ENCODE results near the gene PIP5K1A.
A peak's percentile ranks its signal among the peaks of the same experiment; 100 is the strongest.
"Not testable (repeated sequence)": the region's sequence is repeated elsewhere in the genome, so short reads cannot be mapped to it uniquely, and the experiment has no call there.

PIP5K1A gene

GRCh38 chr1:151193856-151194255 lies 4.5 kb upstream of the PIP5K1A start:
- DNase-seq = no peak

GRCh38 chr1:151194894-151195594 lies 3.3 kb upstream of the PIP5K1A start:
- DNase-seq = not testable (repeated sequence)

DNA sequence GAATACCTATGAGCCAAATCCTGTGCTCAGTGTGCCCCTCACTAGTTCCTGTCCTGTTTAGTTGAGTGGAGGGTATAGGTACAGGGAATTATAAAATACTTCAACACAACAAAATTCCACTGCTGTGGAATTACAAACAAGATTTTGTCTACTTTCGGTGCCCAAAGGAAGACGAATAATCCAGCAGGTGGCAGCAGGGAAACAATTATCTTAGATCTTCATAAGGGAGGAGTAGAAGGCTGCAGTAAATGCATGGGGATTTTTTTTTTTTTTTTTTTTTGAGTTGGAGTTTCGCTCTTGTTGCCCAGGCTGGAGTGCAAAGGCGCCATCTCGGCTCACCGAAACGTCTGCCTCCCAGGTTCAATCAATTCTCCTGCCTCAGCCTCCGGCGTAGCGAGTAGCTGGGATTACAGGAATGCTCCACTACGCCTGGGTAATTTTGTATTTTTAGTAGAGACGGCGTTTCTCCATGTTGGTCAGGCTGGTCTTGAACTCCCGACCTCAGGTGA lies 2.0 kb upstream of the PIP5K1A start:
- peak; percentile 90 to 93 for DNase-seq

GRCh38 chr1:151197863-151198253 lies 494 bp upstream of the PIP5K1A start:
- DNase-seq = no peak

GRCh38 chr1:151199873-151200581 lies 1.7 kb downstream of the PIP5K1A start:
- DNase-seq = no peak

DNA sequence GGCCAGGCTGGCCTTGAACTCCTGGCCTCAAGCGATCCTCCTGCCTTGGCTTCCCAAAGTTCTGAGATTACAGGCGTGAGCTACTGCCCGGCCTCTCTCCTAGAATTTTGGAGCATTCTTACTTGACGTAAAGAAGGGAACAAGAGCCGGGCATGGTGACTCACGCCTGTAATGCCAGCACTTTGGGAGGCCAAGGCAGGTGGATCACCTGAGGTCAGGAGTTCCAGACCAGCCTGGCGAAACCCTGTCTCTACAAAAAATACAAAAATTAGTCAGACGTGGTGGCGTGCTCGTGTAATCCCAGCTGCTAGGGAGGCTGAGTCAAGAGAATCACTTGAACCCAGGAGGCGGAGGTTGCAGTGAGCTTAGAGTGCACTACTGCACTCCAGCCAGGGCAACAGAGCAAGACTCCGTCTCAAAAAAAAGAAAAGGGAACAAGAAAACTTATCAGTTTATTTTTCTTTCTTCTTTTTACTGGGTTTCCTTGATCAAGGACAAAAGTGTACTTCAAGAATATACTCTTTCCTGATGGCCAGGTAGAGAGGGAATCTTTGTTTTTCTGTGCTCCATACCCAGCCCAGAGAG lies 7.1 kb downstream of the PIP5K1A start:
- DNase-seq = not testable (repeated sequence)

GRCh38 chr1:151210830-151211229 lies 12.5 kb downstream of the PIP5K1A start:
- DNase-seq = no peak

DNA sequence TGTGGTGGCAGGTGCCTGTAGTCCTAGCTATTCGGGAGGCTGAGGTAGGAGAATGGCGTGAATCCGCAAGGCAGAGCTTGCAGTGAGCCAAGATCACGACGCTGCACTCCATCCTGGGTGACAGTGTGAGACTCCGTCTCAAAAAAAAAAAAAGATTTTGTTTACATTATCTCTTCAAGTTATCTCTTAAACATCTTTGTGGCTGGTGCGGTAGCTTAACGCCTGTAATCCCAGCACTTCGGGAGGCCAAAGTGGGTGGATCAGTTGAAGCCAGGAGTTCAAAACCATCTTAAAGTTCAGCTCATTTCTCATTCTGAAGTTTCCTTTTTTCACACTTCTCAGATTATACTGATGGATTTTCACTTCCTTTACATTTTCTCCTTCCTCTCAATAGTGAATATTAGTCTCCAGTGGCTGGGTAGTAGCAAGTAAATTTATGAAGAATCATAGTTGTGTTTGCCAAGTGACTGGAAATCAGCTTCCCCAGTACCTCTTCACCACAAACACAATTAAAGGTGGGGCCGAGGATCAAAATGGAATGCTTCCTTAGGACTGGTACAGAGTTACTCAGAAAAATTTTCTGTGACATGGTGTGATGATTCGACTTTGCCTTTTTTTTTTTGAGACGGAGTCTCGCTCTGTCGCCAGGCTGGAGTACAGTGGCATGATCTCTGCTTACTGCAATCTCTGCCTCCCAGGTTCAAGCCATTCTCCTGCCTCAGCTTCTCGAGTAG lies 13.8 kb downstream of the PIP5K1A start:
- no peak for DNase-seq

DNA sequence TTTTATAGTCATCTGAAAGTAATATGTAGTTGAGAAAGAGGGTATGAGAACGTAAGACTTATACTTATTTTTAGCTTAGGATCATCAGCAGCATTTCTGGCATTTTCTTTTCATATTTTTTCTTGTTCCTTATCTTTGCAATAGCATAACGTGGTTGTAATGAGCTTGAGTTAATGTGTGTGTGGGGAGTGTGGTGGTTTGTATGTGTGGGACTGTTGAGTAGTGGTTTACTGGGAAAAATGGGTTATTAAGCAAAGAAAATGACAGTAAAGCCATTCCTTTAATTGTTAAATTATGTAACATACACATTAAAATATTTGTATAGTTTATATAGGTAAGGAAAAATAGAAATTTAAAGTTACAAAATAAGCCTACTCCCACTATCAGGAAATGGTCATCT lies 15.2 kb downstream of the PIP5K1A start:
- no peak for DNase-seq

- no peak for DNase-seq
These were observed 23.3 kb downstream of the PIP5K1A start for GRCh38 chr1:151221616-151222015.

DNA sequence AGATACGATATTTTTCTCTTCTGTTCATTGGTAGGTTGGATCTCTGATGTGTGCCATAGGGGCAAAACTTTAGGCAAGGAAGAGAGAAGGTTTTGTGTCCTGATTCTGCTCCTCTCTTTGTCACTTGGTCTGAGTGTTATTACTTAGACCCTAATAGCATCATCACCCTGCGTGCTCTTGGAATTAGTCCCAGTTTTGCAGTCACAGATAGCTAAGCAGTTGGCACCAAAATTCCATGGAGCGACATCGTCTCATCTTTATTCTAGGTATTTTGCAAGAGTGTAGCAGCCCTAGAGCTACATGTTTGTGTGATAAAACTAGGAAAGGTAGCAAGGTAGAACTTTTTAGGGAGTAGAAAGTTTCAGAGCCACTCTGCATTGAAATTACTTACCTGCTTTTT lies 23.8 kb downstream of the PIP5K1A start:
- DNase-seq = no peak

DNA sequence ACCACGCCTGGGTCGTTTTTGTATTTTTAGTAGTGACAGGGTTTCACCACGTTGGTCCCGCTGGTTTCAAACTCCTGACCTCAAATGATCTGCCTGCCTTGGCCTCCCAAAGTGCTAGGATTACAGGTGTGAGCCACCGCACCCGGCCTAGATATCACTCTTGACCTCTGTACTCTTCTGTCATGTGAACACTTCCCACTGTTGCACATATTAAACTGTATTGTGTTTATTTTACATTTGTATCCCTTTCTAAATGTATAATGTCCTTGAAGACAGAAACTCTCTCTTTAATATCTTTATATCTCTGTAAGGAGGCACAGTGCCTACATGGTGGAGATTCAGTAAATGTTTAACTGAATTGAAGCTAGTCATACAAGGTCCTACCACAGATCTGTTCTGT lies 36.9 kb downstream of the PIP5K1A start:
- no peak for DNase-seq

DNA sequence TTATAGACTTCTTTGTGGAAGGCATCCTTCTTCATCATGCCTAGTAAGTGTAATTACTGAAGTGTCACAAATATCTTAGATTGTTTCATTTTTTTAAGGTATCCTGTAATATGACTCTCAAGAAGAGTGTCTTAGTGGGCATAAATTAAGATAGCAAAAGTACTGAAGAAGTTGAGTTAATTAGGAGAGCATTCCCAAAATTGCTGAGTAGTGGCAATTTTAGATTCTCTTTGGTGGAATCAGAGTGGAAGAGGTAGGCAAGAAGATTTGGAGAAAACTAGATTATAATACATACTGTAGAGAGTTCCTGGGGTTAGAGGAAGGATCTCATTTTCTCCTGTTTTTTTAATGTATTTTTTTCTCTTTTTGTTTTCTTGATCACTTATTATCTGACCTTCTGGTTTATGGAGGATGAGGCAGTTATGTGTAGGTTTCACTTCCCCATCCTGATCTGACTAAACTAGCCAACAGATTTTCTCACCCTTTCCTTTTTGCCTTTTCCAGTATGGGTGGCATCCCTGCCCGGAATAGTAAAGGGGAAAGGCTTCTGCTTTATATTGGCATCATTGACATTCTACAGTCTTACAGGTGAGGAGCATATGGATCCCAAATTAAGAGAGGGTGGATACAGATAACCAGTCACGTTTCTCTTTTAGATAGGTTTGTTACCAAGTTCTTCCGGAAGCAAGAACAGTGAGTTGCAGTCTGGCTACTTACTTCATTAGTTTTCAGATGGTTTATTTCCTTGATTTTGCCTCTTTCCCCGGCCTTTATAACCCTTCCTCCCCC lies 39.5 kb downstream of the PIP5K1A start:
- no peak for DNase-seq

GRCh38 chr1:151238467-151238739 lies 40.1 kb downstream of the PIP5K1A start:
- no peak for DNase-seq

- no peak for DNase-seq
These were observed 44.1 kb downstream of the PIP5K1A start for GRCh38 chr1:151242442-151242841.

- DNase-seq = no peak
These were observed 45.4 kb downstream of the PIP5K1A start for GRCh38 chr1:151243683-151244216.

DNA sequence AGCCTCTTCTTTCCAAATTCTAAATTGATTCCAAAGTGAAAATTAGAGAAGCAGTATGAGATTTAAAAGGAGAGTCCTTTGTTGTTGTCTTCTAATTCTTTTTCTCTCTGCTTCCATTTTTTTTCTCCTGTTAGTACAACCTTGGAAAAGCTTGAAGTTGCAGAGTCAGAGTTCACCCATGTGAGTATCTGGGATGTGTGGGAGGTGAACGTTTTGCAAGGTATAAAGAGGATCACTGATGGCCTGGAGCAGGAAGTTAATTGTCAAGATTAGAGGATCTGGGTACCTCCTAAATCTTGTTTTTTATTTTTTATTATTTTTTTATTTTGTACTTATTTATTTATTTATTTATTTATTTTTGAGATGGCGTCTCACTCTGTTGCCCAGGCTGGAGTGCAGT lies 48.4 kb downstream of the PIP5K1A start:
- no peak for DNase-seq

- peak; percentile 96 to 97 for DNase-seq
These were observed 53.5 kb downstream of the PIP5K1A start for GRCh38 chr1:151251656-151252470.

GRCh38 chr1:151254217-151255213 lies 56.2 kb downstream of the PIP5K1A start, which contains the start of gene PSMD4:
PSMD4 (plus strand) TSS chr1:151254734; CDS start chr1:151254783, 49 bp downstream.
- peak; percentile 98 to 99 for DNase-seq

GRCh38 chr1:151255381-151255780 lies 57.0 kb downstream of the PIP5K1A start:
- peak in 1 of 2 experiments; percentile 31 for DNase-seq
